Astrocyte of the cerebellum (primary cell): ENCODE measurements around the gene COPS7A.

Experiments used
- DNase-seq: peaks from one replicate; pipeline ENCODE4 v3.0.0-alpha.2; 2011; ENCODE audit warnings: low read depth
- H3K4me3 ChIP-seq: 2 replicates; pipeline ENCODE4 v1.5.1; 2011; ENCODE audit warnings: mild to moderate bottlenecking, low read depth, low read length, moderate library complexity
- in situ Hi-C: cut with HindIII; loops from 2 replicates; pipeline ENCODE4 v1.10.0; 2017; ENCODE audit warnings: low sequenced_read_pairs
- TF ChIP-seq, protein P1 (sequence below): IDR thresholded peaks from 2 replicates; pipeline ENCODE4 v1.5.1; 2012; ENCODE audit warnings: low read length, low read depth, moderate library complexity, mild to moderate bottlenecking; ENCODE audit errors: missing control alignments

Gene COPS7A

DNA sequence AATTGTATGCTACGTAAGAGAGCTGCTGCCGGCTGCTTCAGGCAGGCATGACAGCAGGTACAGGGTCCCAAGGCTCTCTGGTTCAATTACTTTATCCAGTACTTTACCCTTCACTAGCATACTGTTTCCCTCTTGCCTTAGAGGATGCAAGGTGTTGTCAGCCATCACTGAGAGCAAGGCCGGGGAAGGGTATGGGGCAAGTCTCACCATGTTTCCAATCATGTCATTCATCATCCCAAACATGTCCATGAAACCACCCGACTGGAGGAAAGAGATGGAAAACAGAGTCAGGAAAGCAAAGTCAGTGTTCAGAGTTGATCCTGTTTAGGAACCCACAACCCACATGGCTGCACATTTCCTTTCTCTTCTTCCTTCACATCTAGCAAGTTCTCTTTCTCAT lies 26.7 kb downstream of the COPS7A start:
- in situ Hi-C loops, result no loop called here
- TF ChIP-seq, protein P1, sequence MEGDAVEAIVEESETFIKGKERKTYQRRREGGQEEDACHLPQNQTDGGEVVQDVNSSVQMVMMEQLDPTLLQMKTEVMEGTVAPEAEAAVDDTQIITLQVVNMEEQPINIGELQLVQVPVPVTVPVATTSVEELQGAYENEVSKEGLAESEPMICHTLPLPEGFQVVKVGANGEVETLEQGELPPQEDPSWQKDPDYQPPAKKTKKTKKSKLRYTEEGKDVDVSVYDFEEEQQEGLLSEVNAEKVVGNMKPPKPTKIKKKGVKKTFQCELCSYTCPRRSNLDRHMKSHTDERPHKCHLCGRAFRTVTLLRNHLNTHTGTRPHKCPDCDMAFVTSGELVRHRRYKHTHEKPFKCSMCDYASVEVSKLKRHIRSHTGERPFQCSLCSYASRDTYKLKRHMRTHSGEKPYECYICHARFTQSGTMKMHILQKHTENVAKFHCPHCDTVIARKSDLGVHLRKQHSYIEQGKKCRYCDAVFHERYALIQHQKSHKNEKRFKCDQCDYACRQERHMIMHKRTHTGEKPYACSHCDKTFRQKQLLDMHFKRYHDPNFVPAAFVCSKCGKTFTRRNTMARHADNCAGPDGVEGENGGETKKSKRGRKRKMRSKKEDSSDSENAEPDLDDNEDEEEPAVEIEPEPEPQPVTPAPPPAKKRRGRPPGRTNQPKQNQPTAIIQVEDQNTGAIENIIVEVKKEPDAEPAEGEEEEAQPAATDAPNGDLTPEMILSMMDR, result no peak
- DNase-seq, result no peak
- H3K4me3 ChIP-seq, result no peak overlapping the region

- no peak for DNase-seq
- in situ Hi-C loops, result no loop called here
- TF ChIP-seq, protein P1, result no peak
- H3K4me3 ChIP-seq, result peak overlapping the region; percentile 96
These were observed 27.9 kb downstream of the COPS7A start for GRCh38 chr12:6751767-6752166.

DNA sequence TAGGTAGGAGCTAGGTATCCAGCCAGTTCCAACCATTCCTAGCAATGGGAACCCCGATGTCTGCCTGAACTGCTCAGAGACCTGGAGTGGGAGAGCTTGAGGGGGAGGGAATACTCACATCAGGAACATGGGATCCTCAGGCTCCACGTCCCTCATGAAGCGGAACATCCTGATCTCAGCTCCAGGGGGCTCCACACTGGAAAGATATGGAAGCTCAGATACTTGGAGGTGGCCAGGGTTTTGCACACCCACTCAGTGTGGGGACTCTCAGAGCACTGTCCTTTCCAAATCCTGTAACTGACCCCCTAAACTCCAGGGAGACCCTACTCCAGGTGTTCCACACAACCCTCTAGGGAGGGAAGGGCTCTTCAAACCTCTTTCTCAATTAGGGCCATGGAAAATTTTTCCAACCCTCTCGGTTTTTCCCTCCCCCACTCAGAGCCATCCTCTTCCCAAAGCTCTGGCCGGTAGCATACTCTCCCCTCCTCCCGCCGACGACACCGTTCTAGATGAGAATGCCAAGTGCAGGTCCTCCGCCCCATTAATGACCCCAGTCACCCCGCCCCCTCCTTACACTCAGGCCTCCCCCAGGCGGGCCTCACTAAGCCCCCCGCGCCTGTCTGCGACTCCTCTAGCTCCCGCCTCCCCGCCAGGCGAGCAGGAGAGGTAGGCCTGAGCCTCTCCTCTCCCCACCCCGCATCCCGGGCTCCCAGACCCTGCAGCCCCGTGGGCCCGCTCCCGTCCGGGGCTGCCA lies 28.5 kb downstream of the COPS7A start:
- DNase-seq, result no peak
- in situ Hi-C loops, result no loop called here
- TF ChIP-seq, protein P1, result peak; percentile 62
- peak overlapping the region; percentile 96 for H3K4me3 ChIP-seq

DNA sequence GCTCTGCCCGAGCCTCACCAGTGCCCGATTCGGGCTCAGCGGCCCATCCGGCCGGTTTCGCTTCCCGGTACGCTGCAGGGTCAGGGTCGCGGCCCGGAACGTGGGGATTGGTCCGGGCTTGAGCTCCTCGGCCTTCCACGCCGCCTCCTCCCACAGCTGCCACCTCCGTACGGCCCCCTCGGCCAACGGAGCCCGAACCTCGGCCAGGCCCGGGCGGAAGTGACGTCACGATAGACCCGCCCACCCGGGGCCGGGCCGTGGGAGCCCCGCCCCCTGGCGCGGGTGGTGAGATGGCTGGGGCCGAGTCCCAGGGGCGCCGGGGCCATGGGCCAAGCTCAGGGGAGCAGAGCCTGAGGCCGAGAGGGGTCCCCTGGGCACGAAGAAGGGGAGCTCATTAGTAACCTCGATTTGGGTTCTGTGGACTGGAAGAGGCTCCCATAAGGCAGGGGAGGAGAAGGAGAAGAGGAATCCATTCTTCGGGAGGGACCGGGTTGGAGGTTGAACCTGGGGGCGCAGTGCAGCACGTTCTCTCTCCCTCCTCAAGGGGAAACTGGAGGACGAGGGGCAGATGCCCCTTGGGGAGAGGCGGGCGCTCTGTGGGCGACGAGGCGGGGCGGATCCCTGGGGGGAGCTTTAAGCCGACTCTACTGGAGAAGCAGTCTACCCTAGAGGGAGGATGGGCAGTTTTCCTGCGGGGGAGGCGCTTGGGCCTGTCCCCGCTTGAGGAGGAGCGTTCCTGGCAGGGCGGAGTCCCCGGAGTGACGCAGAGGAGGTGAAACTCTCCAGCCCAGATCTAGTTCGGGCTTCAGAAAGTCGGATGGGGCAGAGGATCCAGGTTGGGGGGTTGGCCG lies 29.3 kb downstream of the COPS7A start, which contains the start of gene MLF2:
MLF2 (minus strand) TSS at position 221 of the 851 bp plus-strand sequence. CDS start 807 bp downstream, outside the sequence.
- in situ Hi-C loops, result no loop called here
- peak within 1 kb of the TSS; percentile 96 for H3K4me3 ChIP-seq
- TF ChIP-seq, protein P1, result peak; percentile 98
- peak; percentile 98 for DNase-seq

DNA sequence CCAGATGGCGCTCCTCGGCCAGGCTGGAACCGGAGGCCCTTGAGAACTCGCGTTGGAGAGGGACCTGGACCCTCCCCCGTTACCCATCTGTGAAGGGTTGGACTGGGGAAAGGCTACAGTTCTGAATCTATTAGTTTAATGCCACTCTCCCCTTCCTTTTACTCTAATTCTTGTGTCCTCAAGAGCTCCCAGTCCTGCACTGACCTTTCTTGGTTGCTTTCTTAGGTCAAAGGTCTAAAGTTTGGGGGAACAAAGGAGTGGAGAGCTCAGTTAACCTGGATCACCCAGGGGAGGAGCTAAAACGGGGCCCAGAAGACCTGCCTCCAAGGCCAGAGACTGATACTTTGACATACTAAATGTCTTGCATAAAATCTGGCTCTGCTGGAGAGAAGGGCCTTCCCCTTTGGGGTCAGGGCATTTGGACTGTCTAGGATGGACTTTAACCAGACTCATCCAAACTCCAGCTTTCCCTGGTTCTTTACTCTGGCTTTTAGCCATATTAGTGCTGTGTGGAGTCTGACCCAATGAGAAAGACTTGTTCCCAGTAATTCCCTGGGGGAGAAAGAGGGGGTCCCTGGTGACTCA lies 30.0 kb downstream of the COPS7A start:
- DNase-seq, result no peak
- no peak overlapping the region for H3K4me3 ChIP-seq
- in situ Hi-C loops, result no loop called here
- TF ChIP-seq, protein P1, result no peak

GRCh38 chr12:6754411-6754810 lies 30.6 kb downstream of the COPS7A start:
- no peak for DNase-seq
- no peak overlapping the region for H3K4me3 ChIP-seq
- in situ Hi-C loops, result no loop called here
- TF ChIP-seq, protein P1, result no peak
